ENCODE measurements around the gene MTARC2.

The MTARC2 gene

GRCh38 chr1:220786337-220787068 is 38.4 kb downstream of the MTARC2 start, which contains the start of gene MTARC1:
TSS of gene MTARC1 (plus strand) at chr1:220786913. CDS start at chr1:220786945, 32 bp downstream.
- H3K27me3 Mint-ChIP-seq = peaks cover 50 to 59% of the 10 kb centered on the region in 2 donors
- H3K9me3 Mint-ChIP-seq = no peaks in the 10 kb centered on the region
- no peaks in the 10 kb centered on the region for H3K36me3 Mint-ChIP-seq (ENCODE audit: insufficient read depth)
- DNase-seq (no peak), ATAC-seq (replicated peaks) (no peak)
- H3K27ac Mint-ChIP-seq = no peak within 1 kb of the TSS
- H3K4me3 Mint-ChIP-seq = peak within 1 kb of the TSS in 1 of 2 donors; percentile 5
- peaks cover 0 to 2% of the 10 kb centered on the region in 2 donors for H3K4me1 Mint-ChIP-seq (ENCODE audit: low read depth in 2 of 2)

GRCh38 chr1:220787069-220787619 is 39.0 kb downstream of the MTARC2 start:
- Mint-ChIP-seq H3K4me1 (ENCODE audit: low read depth in 2 of 2) (peaks cover 0 to 2% of the 10 kb centered on the region in 2 donors), H3K9me3 (no peaks in the 10 kb centered on the region), H3K36me3 (ENCODE audit: insufficient read depth) (no peaks in the 10 kb centered on the region), H3K27ac (no peak overlapping the region), H3K4me3 (peak overlapping the region in 1 of 2 donors; percentile 5), H3K27me3 (peaks cover 54 to 59% of the 10 kb centered on the region in 2 donors)
- DNase-seq = no peak
- no peak for ATAC-seq (replicated peaks)

- no peaks in the 10 kb centered on the region for H3K36me3 Mint-ChIP-seq (ENCODE audit: insufficient read depth)
Measured at GRCh38 chr1:220788900-220789299, 40.8 kb downstream of the MTARC2 start.

GRCh38 chr1:220789532-220790147 is 41.5 kb downstream of the MTARC2 start:
- H3K27ac Mint-ChIP-seq = no peak overlapping the region
- H3K4me1 Mint-ChIP-seq (ENCODE audit: low read depth in 2 of 2) = peaks cover 0 to 2% of the 10 kb centered on the region in 2 donors
- H3K36me3 Mint-ChIP-seq (ENCODE audit: insufficient read depth) = no peaks in the 10 kb centered on the region
- DNase-seq = no peak
- no peak overlapping the region for H3K4me3 Mint-ChIP-seq
- H3K27me3 Mint-ChIP-seq = peaks cover 44 to 49% of the 10 kb centered on the region in 2 donors
- no peak for ATAC-seq (replicated peaks)
- no peaks in the 10 kb centered on the region for H3K9me3 Mint-ChIP-seq

More at GRCh38 chr1:220788900-220789299, 40.8 kb downstream of the MTARC2 start:
- Mint-ChIP-seq H3K4me1 (ENCODE audit: low read depth in 2 of 2) (peaks cover 0 to 2% of the 10 kb centered on the region in 2 donors), H3K9me3 (no peaks in the 10 kb centered on the region), H3K27me3 (peaks cover 49 to 52% of the 10 kb centered on the region in 2 donors), H3K27ac (no peak overlapping the region), H3K4me3 (no peak overlapping the region)
- no peak for ATAC-seq (replicated peaks)
- no peak for DNase-seq

- Mint-ChIP-seq H3K4me1 (ENCODE audit: low read depth in 2 of 2) (peaks cover 0 to 2% of the 10 kb centered on the region in 2 donors), H3K9me3 (no peaks in the 10 kb centered on the region)
- no peak for DNase-seq
Measured at GRCh38 chr1:220791285-220791684, 43.2 kb downstream of the MTARC2 start.

GRCh38 chr1:220791956-220792355 is 43.8 kb downstream of the MTARC2 start:
- no peaks in the 10 kb centered on the region for H3K9me3 Mint-ChIP-seq
- no peaks in the 10 kb centered on the region for H3K36me3 Mint-ChIP-seq (ENCODE audit: insufficient read depth)
- peaks cover 25 to 26% of the 10 kb centered on the region in 2 donors for H3K27me3 Mint-ChIP-seq
- no peaks in the 10 kb centered on the region for H3K4me1 Mint-ChIP-seq (ENCODE audit: low read depth in 2 of 2)
- DNase-seq = no peak
- ATAC-seq (replicated peaks) = no peak
- no peak overlapping the region for H3K27ac Mint-ChIP-seq
- H3K4me3 Mint-ChIP-seq = no peak overlapping the region

More at GRCh38 chr1:220791285-220791684, 43.2 kb downstream of the MTARC2 start:
- H3K27me3 Mint-ChIP-seq = peaks cover 27 to 32% of the 10 kb centered on the region in 2 donors
- no peak overlapping the region for H3K4me3 Mint-ChIP-seq
- no peaks in the 10 kb centered on the region for H3K36me3 Mint-ChIP-seq (ENCODE audit: insufficient read depth)
- ATAC-seq (replicated peaks) = no peak
- no peak overlapping the region for H3K27ac Mint-ChIP-seq

GRCh38 chr1:220796530-220796929 is 48.4 kb downstream of the MTARC2 start:
- Mint-ChIP-seq H3K36me3 (ENCODE audit: insufficient read depth) (peaks cover 3% of the 10 kb centered on the region), H3K27me3 (peaks cover 15 to 20% of the 10 kb centered on the region in 2 donors), H3K4me1 (ENCODE audit: low read depth in 2 of 2) (no peaks in the 10 kb centered on the region), H3K9me3 (no peaks in the 10 kb centered on the region), H3K27ac (no peak overlapping the region), H3K4me3 (no peak overlapping the region)
- DNase-seq = no peak
- ATAC-seq (replicated peaks) = no peak

GRCh38 chr1:220797044-220797443 is 48.9 kb downstream of the MTARC2 start:
- Mint-ChIP-seq H3K4me3 (no peak overlapping the region), H3K4me1 (ENCODE audit: low read depth in 2 of 2) (no peaks in the 10 kb centered on the region), H3K27me3 (peaks cover 16 to 26% of the 10 kb centered on the region in 2 donors), H3K36me3 (ENCODE audit: insufficient read depth) (peaks cover 3% of the 10 kb centered on the region), H3K9me3 (no peaks in the 10 kb centered on the region), H3K27ac (no peak overlapping the region)
- ATAC-seq (replicated peaks) (no peak), DNase-seq (no peak)

GRCh38 chr1:220797553-220797952 is 49.4 kb downstream of the MTARC2 start:
- no peak overlapping the region for H3K4me3 Mint-ChIP-seq
- H3K36me3 Mint-ChIP-seq (ENCODE audit: insufficient read depth) = peaks cover 3% of the 10 kb centered on the region
- H3K27me3 Mint-ChIP-seq = peaks cover 21 to 31% of the 10 kb centered on the region in 2 donors
- no peak overlapping the region for H3K27ac Mint-ChIP-seq
- DNase-seq (no peak), ATAC-seq (replicated peaks) (no peak)
- no peaks in the 10 kb centered on the region for H3K4me1 Mint-ChIP-seq (ENCODE audit: low read depth in 2 of 2)
- H3K9me3 Mint-ChIP-seq = no peaks in the 10 kb centered on the region

GRCh38 chr1:220798338-220798737 is 50.2 kb downstream of the MTARC2 start:
- no peaks in the 10 kb centered on the region for H3K4me1 Mint-ChIP-seq (ENCODE audit: low read depth in 2 of 2)
- no peak overlapping the region for H3K27ac Mint-ChIP-seq
- ATAC-seq (replicated peaks) (no peak), DNase-seq (no peak)
- H3K9me3 Mint-ChIP-seq = no peaks in the 10 kb centered on the region
- H3K27me3 Mint-ChIP-seq = peaks cover 29 to 39% of the 10 kb centered on the region in 2 donors
- peaks cover 3% of the 10 kb centered on the region for H3K36me3 Mint-ChIP-seq (ENCODE audit: insufficient read depth)
- no peak overlapping the region for H3K4me3 Mint-ChIP-seq

GRCh38 chr1:220800262-220800661 is 52.1 kb downstream of the MTARC2 start:
- ATAC-seq (replicated peaks) (no peak), DNase-seq (no peak)
- H3K27me3 Mint-ChIP-seq = peaks cover 39 to 40% of the 10 kb centered on the region in 2 donors
- no peaks in the 10 kb centered on the region for H3K4me1 Mint-ChIP-seq (ENCODE audit: low read depth in 2 of 2)
- peaks cover 3% of the 10 kb centered on the region for H3K36me3 Mint-ChIP-seq (ENCODE audit: insufficient read depth)
- no peaks in the 10 kb centered on the region for H3K9me3 Mint-ChIP-seq
- H3K27ac Mint-ChIP-seq = no peak overlapping the region
- H3K4me3 Mint-ChIP-seq = no peak overlapping the region

GRCh38 chr1:220803401-220804201 is 55.5 kb downstream of the MTARC2 start:
- Mint-ChIP-seq H3K4me1 (ENCODE audit: low read depth in 2 of 2) (no peaks in the 10 kb centered on the region), H3K36me3 (ENCODE audit: insufficient read depth) (no peaks in the 10 kb centered on the region), H3K27me3 (peaks cover 50 to 56% of the 10 kb centered on the region in 2 donors), H3K9me3 (no peaks in the 10 kb centered on the region), H3K27ac (no peak overlapping the region), H3K4me3 (no peak overlapping the region)
- DNase-seq (no peak), ATAC-seq (replicated peaks) (no peak)

- H3K27ac Mint-ChIP-seq = no peak overlapping the region
- no peaks in the 10 kb centered on the region for H3K4me1 Mint-ChIP-seq (ENCODE audit: low read depth in 2 of 2)
- H3K27me3 Mint-ChIP-seq = peaks cover 50 to 60% of the 10 kb centered on the region in 2 donors
Measured at GRCh38 chr1:220804202-220804586, 56.1 kb downstream of the MTARC2 start.

More at GRCh38 chr1:220804202-220804586, 56.1 kb downstream of the MTARC2 start:
- no peaks in the 10 kb centered on the region for H3K9me3 Mint-ChIP-seq
- ATAC-seq (replicated peaks) (no peak), DNase-seq (no peak)
- no peak overlapping the region for H3K4me3 Mint-ChIP-seq
- no peaks in the 10 kb centered on the region for H3K36me3 Mint-ChIP-seq (ENCODE audit: insufficient read depth)

Measured in effector memory CD8-positive, alpha-beta T cell (primary cell).